Stimulated activated CD8-positive, alpha-beta memory T cell treated with anti-CD3 and anti-CD28 coated beads, Interleukin-4, amount 100 ng/mL, for 1 hour (primary cell): ENCODE results near the gene KDM3B.
A peak's percentile ranks its signal among the peaks of the same experiment; 100 is the strongest.

ENCODE experiments used
- DNase-seq, 2 donors: peaks; one replicate each; pipeline ENCODE4 v3.0.0-alpha.2; 2020; ENCODE audit warnings: low read depth in 2 of 2, low spot score in 1 of 2

Gene KDM3B

DNA sequence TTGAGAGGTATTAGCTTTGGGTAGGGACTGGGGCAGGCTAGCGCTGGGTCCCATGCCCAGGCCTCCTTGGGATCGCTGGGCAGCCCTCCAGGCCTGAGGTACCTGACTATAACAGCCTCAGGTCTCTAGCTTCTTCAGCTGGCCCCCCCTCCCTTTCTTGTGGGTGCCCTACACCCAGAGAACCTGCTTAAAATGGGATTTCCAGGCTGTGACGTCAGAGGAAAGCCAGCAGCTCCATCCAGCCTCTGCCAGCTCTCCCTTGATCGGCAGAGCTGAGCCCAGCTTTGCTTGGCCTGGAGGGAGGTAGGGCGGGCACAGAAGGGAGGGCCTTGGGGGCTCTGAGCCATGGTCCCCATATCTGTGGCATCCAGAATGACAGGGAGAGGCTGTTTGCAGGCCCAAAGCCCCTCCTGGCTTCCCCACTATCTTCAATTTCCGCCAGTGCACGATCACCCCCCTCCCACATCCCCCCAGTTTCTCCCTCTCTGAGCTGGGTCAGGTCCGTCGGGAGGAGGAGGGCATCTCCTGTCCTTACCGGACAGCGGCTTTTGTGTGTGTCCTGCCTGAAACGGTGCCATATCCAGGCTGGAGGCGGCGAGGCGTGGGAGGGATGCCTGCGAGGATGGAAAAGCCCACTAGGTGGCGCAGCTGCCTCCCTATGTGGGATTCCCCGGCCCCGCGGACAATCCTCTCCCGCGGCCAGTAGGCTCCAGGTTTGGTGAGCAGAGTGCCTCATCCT lies 97.2 kb downstream of the KDM3B start:
- peak; percentile 54 to 65 for DNase-seq

DNA sequence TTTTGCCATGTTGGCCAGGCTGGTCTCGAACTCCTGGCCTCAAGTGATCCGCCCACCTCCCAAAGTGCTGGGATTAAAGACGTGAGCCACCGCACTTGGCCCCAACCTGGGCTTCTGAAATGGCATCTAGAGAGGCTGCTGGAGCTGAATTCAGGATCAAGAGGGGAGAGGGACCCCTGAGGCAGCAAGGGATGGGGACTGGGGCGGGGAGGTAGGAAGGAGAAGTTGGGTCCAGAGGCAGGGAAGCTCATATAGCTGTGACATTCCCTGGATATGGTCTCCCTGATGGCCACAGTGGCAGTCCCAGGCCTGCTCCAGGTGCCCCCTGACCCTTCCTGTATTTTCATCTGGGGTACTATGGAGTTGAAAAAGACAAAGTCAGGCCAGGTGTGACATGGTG lies 98.5 kb downstream of the KDM3B start:
- no peak for DNase-seq

DNA sequence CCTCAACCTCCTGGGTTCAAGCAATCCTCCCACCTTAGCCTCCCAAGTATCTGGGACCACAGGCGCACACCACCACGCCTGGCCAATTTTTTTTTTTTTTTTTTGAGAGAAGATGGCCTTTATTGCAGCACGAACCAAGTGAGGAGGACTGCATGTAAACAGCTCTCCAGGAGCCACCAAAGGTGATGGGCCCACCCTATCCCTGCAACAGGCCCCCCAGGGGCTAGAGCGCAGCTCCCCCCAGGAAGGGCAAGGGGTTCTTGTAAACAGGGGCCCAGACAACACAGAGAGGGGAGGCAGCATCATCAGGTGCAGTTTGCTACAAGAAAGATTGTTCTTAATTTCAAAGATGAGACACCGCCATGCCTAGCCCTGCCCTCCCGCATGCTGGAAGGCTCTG lies 100.2 kb downstream of the KDM3B start:
- DNase-seq: no peak

DNA sequence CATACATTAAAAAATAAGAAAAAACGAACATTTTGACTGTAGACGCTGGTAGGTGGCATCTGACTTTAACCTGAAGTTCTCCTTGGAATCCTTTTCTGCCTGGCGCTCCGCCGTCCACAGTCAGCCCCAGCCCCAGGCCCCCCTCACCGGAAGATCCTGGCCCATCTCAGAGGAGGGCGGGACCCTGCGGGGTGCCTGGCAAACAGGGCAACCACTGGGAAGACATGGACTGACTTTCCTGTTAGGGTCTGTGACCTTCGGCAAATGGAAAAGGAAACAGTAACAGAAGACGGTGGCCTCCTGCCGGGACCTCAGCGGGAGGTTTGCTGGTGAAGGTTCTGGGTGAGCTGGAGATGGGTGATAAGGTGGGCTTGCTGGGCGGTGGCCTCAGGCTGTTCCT lies 101.1 kb downstream of the KDM3B start:
- DNase-seq: no peak

DNA sequence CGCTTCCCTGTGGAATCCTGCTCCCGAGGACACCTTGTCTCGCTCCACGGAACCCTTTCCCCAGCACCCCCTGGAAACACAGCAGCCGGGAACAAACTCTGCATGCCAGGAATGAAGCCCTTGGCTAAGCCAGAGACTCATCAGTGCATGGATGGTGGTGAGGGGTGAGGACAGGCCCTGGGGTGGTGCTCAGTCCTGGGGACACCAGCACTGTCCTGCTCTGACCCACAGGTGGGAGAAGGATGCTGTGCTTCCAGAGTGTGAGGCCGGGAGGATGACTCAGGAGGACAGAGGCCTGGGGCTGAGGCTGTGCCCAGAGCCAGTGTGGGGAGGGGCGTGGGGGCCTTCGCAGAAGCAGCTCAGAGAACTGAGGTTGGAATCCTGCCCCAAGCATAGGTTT lies 101.6 kb downstream of the KDM3B start:
- no peak for DNase-seq

DNA sequence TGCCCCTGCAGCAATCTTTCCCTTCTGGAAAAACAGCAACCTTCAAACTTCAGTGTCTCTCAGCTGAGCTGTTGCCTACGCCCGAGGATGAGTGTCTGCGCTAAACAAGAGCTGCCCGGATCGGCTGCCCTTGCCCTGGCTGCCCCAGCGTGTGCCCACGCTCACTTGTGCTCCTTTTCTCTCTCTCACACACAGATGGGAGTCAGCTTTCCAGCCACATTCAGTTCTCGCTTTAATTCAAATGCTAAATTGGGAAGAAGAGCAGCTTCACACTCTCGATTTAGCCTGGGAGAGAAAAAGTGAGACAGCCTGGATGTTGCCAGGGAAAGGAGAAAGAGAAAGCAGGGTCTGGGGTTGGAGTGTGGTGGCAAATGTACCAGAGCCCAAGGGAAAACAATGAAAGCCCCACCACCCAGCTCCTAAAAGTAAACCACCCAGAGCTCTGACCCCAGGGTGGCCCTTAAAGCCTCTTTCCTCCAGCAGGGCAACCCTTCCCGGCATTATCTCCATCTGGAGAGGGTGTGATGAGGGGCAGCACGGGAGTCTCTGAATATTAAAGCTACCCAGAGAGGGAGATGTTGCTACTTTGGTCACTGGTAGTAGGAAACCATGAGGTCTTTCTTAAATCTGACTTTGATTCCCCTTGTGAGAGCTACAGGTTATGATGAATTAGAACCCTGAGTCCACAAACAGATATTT lies 102.9 kb downstream of the KDM3B start:
- DNase-seq: no peak

DNA sequence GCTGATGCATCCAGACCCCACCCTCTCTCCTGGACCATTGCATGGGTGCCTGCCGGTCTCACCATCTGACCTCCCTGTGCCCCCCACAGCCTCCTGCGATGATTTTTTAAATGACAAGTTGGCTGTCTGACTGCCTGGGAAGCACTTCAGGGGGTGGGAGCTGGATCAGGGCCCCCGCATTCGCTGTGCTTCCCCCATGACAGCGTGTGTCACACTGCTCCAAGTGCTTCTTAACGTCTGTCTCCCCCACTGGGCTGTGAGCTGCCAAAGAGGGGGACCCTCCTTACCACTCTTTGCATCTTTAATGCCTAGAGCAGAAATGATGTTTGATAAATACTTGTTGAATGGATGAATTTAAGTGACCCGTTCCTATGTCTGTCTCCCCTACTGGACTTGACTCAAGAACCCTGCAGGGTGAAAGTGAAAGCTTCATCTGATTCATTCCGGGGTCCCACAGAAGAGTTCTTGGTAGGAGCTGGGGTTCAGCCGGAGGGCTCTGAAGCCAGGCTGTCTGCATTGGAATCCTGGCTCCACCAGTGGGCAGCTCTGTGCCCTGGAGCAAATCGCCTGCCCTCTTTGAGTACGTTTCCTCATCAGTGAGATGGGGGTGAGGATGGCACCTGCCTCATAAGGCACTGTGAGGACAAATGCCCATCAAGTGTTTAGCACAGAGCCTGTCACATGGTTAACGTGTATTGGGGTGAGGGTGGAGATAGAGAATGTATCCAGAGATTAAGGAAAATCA lies 105.2 kb downstream of the KDM3B start:
- no peak for DNase-seq

DNA sequence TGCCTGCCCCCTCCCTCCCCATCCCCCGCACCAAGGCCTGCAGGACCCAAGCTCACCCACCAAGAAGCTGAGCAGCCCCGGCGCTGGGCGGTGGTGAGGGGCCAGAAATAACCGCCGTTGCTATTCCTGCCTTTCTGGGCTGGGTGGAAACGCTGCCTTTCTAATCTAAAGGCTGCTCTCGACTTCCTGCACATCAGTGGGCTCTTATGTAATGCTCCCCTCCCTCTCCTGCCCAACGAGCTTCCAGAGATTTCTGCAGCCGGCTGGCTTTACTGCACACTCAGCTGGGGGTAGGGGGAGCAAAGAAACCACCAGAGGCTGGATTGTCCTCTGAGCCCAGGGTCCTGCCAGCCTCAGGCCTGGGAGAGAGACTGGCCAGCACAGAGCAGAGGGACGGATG lies 105.9 kb downstream of the KDM3B start:
- DNase-seq: no peak

DNA sequence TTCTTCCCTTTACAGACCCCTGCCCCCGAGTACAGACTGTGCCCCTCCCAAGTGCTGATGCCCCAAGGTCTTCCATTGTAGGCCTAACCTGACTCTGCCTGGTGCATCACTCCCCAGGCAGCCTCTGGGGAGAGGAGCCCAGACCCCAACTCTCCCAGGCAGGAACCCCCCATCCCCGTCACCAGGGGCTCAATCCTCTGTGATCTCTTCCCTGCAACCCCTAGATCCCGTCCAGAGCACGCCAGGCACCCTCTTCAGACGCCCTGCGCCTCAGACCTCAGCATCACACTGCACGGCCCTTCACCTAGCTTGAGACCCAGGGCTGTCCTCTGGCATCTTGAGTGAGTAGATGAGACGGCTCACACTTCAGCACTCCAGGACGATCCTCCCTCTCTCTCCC lies 106.4 kb downstream of the KDM3B start:
- DNase-seq: no peak

DNA sequence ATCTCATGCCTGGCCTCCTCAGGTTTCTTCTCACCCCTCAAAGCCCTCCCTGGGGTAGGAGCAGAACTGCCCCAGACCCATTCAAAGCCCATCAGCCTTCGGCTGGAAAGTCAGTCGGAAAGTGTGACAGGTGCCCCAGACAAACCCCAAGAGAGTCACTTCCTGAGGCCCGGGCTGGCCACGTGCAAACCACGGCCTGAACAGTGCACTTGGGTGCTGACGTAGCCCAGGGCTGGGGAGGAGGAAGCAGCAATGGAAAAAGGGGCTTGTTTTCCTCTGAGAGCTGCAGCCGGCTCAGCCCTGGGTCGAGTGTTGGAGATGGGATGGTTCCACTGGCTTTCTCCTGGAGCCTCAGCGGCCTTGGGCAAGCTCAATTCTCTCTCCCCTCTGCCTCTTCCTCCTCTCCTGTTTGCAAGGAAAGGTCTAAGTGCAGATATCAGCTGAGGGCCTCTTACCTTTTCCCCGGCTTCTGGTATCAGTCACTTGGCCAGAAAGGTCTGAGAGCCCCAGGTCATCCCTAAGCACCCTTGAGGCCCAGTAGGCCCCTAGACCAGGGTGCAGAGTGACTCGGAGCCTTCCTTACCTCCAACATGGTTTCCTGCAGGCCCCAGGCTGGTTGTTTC lies 106.9 kb downstream of the KDM3B start:
- peak; percentile 73 to 75 for DNase-seq

DNA sequence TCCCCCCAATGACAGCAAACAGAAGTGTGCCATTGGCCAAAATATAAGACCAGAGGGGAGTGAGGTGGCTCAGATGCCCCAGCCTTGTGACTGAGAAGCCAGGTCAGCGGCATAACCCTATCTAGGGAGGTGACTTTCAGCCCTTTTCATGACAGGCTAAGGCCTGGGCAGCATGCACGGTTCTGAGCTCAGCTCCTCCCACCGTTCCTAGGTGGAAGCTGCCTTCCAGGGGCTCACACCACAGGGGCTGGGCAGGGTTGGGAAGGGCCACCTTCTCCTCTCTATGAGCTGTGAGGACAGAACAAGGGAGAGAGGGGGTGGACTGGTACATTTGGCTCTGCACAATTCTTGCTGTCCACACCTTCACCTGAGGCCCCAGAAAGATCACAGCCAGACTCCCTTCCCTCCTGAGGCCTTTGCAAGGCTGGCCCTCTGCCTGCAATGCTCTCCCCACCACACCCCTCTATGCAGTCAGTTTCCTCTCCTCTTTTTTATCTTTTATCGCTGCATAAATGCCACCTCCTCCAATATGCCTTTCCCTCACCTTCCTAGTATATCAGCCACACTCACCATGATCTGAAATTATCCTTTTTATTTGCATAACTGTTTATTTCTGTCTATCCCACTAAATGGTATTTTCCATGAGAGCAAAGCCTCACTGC lies 107.7 kb downstream of the KDM3B start:
- DNase-seq: no peak

DNA sequence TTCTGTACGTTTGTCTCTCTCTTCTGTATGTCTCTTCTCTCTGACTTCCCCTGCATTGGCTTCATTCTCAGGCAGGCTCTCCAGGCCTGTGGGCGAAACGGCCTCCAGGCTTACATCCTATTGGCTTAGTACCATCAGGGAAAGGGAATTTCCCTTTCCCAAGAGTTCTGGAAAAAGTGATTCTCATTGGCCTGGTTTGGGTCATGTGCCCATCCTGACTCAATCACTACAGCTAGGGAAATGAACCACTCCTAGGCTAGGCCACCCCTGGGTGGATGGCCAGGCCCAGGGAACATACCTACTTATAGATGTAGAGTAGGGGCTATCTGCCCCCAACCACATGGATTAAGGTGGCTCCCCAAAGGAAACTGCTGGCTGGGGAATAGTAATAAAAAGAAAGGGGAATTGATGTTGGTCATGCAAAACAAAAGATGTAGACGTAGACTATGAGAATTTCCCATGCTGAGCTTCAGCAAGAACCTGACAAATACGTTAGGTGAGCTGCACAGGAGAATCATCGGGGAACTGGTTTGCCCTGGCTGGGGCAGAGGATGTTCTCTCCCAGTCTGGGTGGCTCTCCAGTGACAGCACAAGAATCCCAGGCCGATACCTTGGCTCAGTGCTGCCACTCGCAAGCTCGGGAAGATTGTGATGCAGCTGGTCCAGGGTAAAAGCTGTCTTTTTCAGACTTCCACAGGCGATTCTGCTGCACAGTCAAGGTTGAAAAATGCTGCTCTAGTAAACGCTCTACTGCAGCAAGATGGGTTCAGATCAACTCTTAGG lies 109.0 kb downstream of the KDM3B start:
- no peak for DNase-seq

DNA sequence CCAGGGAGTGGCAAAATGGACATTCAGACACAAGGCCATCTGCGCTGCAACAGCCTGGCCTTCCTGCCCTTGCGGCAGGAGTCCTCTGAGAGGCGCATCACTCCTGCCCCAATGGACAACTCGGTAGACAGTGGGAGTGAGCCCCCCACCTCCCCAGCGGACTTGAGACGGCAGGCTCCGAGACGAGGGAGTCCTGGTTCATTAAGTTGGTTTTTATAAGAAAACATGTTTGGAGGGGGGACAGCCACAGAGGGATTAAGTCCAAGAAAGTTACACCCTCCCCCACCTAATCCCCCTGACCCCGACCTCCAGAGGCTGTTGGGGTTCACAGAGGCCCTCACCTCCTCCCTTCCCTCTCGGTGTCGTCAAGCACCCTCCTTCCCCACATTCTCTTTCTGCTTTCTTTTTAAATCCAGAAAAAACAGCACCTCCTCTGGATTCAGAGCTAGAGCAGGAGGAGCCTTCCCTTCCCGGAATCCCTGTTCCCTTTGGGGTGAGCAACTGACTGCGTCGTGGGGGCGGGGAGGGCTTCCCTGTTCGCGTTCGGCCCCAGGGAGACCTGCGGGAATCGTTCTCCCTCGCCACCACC lies 111.0 kb downstream of the KDM3B start:
- DNase-seq: no peak

DNA sequence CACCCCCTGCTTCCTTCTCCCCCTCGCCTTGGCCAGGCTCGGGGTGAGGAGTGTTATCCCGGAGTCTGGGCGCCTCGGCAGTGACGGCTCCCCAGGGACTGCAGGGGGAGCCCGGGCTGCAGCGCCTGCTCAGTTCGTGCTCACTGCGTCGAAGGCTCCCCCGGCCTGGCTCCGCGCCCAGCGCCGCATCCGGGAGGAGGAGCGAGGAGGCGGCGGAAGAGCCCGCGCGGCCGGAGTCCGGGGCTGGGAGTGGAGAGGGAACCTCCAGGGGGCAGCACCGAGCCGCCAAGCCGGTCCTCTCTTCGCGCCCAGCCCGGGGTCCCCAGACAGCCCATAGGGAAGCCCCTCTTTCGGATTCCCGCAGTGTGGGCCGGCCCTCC lies 111.5 kb downstream of the KDM3B start:
- DNase-seq: peak; percentile 82 to 85

DNA sequence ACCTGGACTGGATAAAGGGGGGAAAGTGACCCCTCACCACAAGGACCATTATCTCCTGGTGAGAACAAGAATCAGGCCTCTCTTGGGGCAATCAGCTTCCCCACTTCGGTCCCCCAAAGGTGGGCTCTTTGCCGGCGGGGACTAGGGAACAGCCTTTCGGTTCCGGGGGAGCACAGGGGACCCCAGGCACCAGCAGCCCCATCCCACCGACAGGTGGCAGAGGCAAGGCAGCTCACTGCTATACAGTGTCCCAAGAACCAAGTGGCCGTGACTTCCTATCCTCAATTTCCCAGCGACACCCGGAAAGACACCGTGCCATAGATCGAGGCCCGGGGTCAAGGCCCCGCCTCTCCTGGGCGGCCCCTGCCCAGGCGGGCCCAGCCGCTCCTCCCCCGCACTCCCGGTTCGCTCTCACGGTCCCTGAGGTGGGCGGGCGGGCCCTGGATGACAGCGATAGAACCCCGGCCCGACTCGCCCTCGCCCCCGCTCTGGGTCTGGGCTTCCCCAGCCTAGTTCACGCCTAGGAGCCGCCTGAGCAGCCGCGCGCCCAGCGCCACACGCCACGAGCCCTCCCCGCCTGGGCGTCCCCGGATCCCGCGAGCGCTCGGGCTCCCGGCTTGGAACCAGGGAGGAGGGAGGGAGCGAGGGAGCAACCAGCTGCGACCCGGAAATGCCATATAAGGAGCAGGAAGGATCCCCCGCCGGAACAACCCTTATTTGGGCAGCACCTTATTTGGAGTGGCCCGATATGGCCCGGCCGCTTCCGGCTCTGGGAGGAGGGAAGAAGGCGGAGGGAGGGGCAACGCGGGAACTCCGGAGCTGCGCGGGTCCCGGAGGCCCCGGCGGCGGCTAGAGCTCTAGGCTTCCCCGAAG lies 112.1 kb downstream of the KDM3B start:
- peak; percentile 89 to 91 for DNase-seq

DNA sequence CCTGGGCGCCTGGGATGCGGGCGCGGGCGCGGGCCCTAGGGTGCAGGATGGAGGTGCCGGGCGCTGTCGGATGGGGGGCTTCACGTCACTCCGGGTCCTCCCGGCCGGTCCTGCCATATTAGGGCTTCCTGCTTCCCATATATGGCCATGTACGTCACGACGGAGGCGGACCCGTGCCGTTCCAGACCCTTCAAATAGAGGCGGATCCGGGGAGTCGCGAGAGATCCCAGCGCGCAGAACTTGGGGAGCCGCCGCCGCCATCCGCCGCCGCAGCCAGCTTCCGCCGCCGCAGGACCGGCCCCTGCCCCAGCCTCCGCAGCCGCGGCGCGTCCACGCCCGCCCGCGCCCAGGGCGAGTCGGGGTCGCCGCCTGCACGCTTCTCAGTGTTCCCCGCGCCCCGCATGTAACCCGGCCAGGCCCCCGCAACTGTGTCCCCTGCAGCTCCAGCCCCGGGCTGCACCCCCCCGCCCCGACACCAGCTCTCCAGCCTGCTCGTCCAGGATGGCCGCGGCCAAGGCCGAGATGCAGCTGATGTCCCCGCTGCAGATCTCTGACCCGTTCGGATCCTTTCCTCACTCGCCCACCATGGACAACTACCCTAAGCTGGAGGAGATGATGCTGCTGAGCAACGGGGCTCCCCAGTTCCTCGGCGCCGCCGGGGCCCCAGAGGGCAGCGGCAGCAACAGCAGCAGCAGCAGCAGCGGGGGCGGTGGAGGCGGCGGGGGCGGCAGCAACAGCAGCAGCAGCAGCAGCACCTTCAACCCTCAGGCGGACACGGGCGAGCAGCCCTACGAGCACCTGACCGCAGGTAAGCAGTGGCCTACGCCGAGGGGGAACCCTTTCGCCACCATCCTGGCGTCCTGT lies 113.0 kb downstream of the KDM3B start, which contains the start of gene EGR1:
EGR1 (plus strand) TSS at position 219 of the 864 bp plus-strand sequence; CDS start at position 502, 283 bp downstream.
- peak; percentile 91 to 94 for DNase-seq

DNA sequence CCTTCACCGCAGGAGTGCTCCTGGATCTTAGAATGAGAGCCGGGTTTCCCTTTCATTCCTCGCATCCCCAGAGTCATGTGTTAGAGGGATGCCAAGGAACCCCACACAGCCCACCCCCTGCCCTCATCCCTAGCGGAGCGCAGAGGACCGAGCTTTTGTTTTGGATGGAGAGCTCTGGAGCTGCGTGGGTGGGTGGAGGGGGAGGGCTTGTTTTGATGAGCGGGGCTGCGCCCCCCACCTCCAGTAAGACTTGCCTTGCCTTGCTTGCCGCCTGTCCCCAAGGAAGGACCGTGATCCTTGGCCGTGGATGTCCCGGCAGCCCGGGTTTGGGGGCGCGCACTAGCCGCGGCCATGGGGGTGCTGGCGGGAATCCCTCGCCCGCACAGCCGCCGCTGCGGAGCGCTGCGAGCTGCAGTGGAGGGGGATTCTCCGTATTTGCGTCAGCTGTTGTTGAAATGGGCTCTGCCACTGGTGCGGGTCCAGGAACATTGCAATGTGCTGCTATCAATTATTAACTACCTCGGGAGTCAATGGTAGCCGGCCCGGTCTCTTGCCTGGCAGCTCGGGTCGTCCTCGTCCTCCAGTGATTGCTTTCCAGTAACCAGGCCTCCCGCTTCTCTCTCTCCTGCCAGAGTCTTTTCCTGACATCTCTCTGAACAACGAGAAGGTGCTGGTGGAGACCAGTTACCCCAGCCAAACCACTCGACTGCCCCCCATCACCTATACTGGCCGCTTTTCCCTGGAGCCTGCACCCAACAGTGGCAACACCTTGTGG lies 113.8 kb downstream of the KDM3B start:
- no peak for DNase-seq
